Left ventricle myocardium inferior (tissue), 1 donor: ENCODE data around the gene MMRN2. TPM values are rescaled to one million over a fixed set of nuclear protein-coding genes. Genes with fewer than 3 reads are reported as not detected.

ENCODE experiments used
- DNase-seq: peaks from one replicate; pipeline ENCODE4 v3.0.0-alpha.2; 2020
- H3K27ac ChIP-seq: fragments of 200-600 bp; replicated peaks from 2 replicates; pipeline ENCODE4 v1.8.0; 2021
- H3K27me3 ChIP-seq: fragments of 200-600 bp; 2 replicates; pipeline ENCODE4 v1.8.0; 2021; ENCODE audit warnings: low read depth
- H3K36me3 ChIP-seq: fragments of 200-600 bp; 2 replicates; pipeline ENCODE4 v1.8.0; 2021
- H3K4me1 ChIP-seq: fragments of 200-600 bp; 2 replicates; pipeline ENCODE4 v1.8.0; 2021
- H3K4me3 ChIP-seq: fragments of 200-600 bp; 2 replicates; pipeline ENCODE4 v1.8.0; 2021; ENCODE audit warnings: mild to moderate bottlenecking, moderate library complexity
- H3K9me3 ChIP-seq: fragments of 200-600 bp; replicated peaks from 2 replicates; pipeline ENCODE4 v1.8.0; 2021
- CTCF ChIP-seq: fragments of 200-600 bp; IDR thresholded peaks from 2 replicates; pipeline ENCODE4 v1.8.0; 2021; ENCODE audit warnings: antibody characterized with exemption, mild to moderate bottlenecking, borderline replicate concordance
- intact Hi-C: fragments of 100-400 bp; cut with micrococcal nuclease; formaldehyde crosslinking; loops from one replicate; pipeline ENCODE4 v1.11.0; 2022
- total RNA-seq: library from RNA; stranded (reverse); fragmentation: NEBNext Ultra II Directional; extraction: Animal tissue kit (Norgen Biotek cat#: 25700); gene quantifications from one replicate; pipeline ENCODE4 v1.2.1, GENCODE V29; 2021
- donor health status: DM: no; HTN: yes; CAD: no; lungs with severe emphysema.

MMRN2 gene
- total RNA-seq, 1 donor from 2014 or later = 32.1 TPM

- intact Hi-C loops = no loop called here
- H3K9me3 ChIP-seq = no peaks in the 10 kb centered on the region
- H3K27ac ChIP-seq = no peak overlapping the region
- TF ChIP-seq CTCF = no peak
- peaks cover 41% of the 10 kb centered on the region for H3K4me1 ChIP-seq
- DNase-seq = no peak
- no peak overlapping the region for H3K4me3 ChIP-seq
- H3K36me3 ChIP-seq = no peaks in the 10 kb centered on the region
- H3K27me3 ChIP-seq = no peaks in the 10 kb centered on the region
Observed at GRCh38 chr10:86976362-86977056, 19.1 kb upstream of the MMRN2 start.

- Histone ChIP-seq H3K27ac (no peak overlapping the region), H3K4me1 (peaks cover 40% of the 10 kb centered on the region)
- intact Hi-C loops = no loop called here
Observed at GRCh38 chr10:86974484-86974883, 17.1 kb upstream of the MMRN2 start.

GRCh38 chr10:86972613-86973380, 15.4 kb upstream of the MMRN2 start:
- H3K27ac ChIP-seq = peak overlapping the region; percentile 97
- peaks cover 48% of the 10 kb centered on the region for H3K4me1 ChIP-seq
- H3K4me3 ChIP-seq = no peak overlapping the region
- H3K27me3 ChIP-seq = no peaks in the 10 kb centered on the region
- intact Hi-C loops = no loop called here
- TF ChIP-seq CTCF = no peak
- no peaks in the 10 kb centered on the region for H3K9me3 ChIP-seq
- no peaks in the 10 kb centered on the region for H3K36me3 ChIP-seq
- no peak for DNase-seq

More at GRCh38 chr10:86974484-86974883, 17.1 kb upstream of the MMRN2 start:
- Histone ChIP-seq H3K9me3 (no peaks in the 10 kb centered on the region), H3K36me3 (no peaks in the 10 kb centered on the region), H3K4me3 (no peak overlapping the region), H3K27me3 (no peaks in the 10 kb centered on the region)
- no peak for TF ChIP-seq CTCF
- DNase-seq = no peak

GRCh38 chr10:86971232-86971991, 14.0 kb upstream of the MMRN2 start:
- DNase-seq = peak; percentile 87
- peaks cover 57% of the 10 kb centered on the region for H3K4me1 ChIP-seq
- H3K4me3 ChIP-seq = peak overlapping the region; percentile 75
- H3K9me3 ChIP-seq = no peaks in the 10 kb centered on the region
- TF ChIP-seq CTCF = peak; percentile 17
- H3K36me3 ChIP-seq = no peaks in the 10 kb centered on the region
- H3K27ac ChIP-seq = peak overlapping the region; percentile 97
- H3K27me3 ChIP-seq = no peaks in the 10 kb centered on the region
- intact Hi-C loops = no loop called here

- DNase-seq = no peak
- TF ChIP-seq CTCF = no peak
- peak overlapping the region; percentile 75 for H3K4me3 ChIP-seq
- intact Hi-C loops = no loop called here
- peaks cover 62% of the 10 kb centered on the region for H3K4me1 ChIP-seq
- H3K27me3 ChIP-seq = no peaks in the 10 kb centered on the region
- H3K9me3 ChIP-seq = no peaks in the 10 kb centered on the region
- H3K36me3 ChIP-seq = no peaks in the 10 kb centered on the region
- H3K27ac ChIP-seq = peak overlapping the region; percentile 97
Observed at GRCh38 chr10:86970982-86971231, 13.5 kb upstream of the MMRN2 start.
